HG02885 (cell line): ENCODE results near the gene NOB1.
"Not testable (repeated sequence)": the region's sequence is repeated elsewhere in the genome, so short reads cannot be mapped to it uniquely, and the experiment has no call there.

Experiments
- ATAC-seq: cut with Tn5 transposase; IDR thresholded peaks from one replicate; pipeline ENCODE4 v1.9.1; 2021; ENCODE audit warnings: mild to moderate bottlenecking; ENCODE audit not compliant: unreplicated experiment, poor library complexity

Gene NOB1

DNA sequence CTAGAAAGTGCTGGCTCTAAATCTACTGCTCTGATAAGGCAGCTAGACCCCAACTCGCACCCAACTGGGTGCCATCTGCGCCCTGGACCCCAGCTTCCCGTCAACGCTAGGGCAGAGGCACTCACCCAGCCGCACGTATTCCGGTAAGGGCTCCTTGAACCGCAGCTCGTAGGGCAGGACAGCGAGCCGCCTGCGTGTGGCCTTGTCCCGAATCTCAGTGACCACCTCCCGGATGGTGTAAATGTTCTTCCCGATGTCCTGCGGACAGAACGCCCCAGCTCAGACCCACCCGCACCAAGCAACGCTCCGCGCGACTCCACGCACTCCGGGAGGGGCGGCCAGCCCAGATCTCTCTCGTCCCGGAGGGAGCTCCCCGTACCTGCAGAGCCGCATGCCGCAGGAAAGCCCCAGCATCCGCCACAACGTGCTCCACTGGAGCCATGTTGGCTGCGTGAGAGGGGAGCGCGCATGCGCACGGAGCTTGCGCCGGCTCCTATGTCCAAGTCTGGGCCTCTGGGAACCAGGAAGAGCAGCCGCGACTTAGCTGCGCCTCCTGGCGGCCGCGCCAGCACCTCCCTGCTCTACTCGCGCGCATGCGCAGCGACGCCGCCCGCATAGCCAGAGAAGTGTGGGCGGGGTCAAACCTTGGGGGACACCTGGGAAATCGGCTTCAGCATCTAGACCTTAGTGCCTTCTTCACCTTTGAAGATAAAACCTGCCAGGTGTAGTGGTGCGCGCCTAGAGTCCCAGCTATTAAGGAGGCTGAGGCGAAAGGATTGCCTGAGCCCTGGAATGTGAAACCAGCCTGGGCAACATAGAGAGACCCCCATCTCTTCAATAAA, at the start of gene NOB1:
TSS of gene NOB1 (minus strand) at position 458 of the 842 bp plus-strand sequence. CDS start at position 442, 16 bp downstream.
- peak; percentile 98 for ATAC-seq

DNA sequence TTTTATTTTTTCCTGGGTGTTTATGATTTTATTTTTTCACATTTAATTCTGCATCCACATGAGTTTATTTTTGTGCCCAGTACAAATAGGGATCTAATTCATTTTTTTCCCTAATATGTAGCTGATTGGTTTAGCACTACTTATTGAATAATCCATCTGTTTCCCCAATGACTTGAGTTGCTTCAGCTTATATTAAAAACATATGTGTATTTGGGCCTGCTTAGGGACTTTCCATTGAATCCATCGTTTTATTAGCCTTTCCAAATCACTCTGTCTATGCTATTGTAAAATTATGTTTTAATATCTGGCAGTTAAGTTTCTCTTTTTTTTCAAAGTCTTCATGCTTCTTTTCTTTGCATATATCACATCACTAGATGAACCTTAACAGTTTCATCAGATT, 49.6 kb upstream of the NOB1 start:
- ATAC-seq: no peak

DNA sequence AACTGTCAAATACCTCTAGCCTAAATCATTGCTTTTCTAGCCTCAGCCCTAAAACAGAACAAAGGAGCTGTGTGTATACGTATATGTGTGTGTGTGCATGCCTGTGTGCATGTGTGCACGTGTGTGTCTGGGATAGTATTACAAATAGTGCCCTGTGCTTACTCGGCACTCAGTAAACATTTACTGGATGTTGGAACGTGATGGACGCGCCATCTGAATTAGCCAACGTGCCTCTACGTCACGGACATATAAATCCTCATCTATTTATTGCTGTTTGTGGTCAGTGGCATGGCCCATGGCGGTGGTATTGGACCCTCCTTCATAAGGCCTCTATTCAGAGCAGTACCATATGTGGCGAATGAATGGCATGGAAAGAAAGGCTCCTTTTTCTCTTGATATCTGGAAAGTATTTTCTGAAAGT, 44.9 kb upstream of the NOB1 start:
- ATAC-seq: no peak

DNA sequence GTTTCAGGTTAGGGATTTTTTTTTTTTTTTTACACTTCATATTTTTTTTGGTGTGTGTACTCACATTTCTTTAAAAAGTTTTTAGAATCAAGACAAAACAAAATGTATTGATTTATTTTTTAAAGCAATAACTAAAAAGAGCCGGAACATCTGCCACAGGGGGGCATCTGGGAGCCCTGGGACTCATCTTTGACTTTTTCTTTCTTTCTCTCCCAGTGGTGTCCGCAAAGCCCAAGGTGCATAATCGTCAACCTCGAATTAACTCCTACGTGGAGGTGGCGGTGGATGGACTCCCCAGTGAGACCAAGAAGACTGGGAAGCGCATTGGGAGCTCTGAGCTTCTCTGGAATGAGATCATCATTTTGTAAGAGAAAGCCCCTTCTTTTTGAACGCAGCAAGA, 43.7 kb upstream of the NOB1 start:
- ATAC-seq: no peak

DNA sequence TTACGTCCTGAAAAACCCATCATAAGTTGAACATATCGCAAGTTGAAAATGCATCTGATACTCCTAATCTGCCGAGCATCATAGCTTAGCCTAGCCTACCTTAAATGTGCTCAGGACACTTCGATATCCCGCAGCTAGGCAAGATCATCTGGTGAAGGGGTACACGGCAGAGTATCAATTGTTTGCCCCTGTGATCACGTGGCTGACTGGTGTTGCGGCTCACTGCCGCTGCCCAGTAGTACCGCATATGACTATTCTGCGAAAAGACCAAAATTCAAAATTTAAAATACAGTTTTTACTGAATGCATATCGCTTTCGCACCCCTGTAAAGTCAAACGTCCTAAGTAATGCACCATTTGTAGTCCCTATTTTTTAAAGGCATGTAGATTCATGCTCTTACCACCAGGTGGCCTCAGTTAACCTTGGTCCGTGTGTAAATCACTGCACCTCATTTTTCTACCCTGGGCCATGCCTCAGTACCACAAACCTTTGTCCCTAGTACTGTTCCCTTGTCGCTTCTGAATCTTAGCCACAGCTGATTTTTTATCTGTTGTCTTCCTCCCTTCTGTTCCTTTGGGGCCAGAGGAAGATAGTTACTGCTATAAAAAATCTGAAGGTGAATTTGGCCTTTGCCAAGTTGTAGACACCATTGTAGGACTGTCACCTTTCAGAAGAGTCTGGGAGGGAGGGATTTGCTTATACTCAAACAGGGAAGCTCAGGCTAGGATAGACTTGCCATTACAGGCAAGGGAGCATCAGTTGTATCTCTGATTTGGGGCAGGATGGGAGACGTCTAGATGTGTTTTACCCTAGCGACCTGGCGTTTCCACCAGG, 41.8 kb upstream of the NOB1 start:
- no peak for ATAC-seq

DNA sequence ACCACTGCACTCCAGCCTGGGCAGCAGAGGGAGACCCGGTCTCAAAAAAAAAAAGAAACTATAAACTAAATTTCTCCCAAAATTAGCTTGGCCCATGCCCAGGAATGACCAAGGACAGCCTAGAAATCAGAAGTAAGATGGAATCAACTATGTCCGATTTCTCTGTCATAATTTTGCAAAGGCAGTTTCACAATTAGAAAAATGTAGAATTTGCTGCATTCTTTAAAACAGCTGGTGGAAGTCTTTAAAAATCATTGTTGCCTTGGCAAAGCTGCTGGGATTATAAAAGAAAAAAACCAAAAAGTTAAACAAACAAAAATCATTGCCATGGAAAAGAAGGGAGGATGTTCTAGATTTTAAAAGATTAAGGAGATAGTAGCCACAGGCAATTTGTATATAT, 39.8 kb upstream of the NOB1 start:
- no peak for ATAC-seq

DNA sequence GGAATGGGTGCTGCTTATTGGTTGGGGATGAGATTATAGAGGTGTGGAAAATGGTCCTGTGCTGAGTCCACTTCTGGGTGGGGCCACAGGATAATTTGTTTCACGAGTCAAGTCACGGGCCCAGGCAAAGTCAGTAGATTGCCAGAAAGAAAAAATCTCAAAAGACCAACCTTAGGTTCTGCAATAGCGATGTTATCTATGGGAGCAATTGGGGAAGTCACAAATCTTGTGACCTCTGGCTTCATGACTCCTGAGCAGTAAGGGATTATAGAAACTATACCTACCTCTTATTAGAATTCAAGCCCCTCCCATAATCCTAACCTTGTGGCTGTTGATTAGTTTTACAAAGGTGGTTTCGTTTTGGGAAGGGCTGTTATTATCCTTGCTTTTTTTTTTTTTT, 38.8 kb upstream of the NOB1 start:
- no peak for ATAC-seq

DNA sequence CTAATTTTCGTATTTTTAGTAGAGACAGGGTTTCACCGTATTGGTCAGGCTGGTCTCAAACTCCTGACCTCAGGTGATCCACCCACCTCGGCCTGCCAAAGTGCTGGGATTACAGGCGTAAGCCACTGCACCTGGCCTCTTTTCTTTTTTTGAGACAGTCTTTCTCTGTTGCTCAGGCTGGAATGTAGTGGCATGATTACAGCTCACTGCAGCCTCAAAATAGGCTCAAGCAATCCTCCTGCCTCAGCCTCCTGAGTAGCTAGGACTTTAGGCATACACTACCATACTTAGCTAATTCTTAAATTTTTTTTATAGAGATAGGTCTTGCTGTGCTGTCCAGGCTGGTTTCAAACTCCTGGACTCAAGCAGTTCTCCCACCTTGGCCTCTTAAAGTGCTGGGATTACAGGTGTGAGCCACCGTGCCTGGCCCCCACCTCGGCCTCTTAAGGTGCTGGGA, 36.7 kb upstream of the NOB1 start:
- not testable (repeated sequence) for ATAC-seq

DNA sequence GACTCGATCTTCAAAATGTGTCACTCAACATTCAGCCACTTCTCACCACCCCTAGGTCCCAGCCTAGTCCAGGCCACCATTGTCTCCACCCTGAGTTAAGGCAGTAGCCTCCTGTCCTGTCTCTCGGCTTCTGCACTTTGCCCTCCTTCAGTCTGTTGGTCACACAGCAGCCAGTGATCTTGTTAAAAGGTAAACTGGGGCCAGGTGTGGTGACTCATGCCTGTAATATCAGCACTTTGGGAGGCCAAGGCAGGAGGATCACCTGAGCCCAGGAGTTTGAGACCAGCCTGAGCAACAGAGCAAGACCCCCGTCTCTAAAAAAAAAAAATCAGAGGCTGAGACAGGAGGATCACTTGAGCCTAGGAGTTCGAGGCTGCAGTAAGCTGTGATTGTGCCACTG, 33.2 kb upstream of the NOB1 start:
- ATAC-seq: no peak

DNA sequence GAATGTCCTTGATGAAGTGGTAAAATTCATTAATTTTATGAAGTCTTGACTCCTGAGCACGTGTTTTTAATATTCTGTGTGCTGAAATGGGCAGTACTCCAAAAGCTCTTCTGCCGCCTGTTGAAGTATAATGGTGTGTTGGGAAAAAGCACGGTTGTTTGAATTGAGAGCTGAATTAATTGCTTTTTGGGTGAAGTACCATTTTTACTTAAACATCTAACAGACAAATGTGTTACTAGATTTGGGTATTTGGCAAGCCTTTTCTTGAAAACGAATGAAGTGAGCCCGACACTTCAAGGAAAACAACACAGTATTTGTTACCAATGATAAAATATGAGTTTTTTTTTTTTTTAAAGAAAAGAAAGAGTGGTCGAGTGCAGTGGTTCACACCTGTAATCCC, 29.9 kb upstream of the NOB1 start:
- ATAC-seq: no peak

DNA sequence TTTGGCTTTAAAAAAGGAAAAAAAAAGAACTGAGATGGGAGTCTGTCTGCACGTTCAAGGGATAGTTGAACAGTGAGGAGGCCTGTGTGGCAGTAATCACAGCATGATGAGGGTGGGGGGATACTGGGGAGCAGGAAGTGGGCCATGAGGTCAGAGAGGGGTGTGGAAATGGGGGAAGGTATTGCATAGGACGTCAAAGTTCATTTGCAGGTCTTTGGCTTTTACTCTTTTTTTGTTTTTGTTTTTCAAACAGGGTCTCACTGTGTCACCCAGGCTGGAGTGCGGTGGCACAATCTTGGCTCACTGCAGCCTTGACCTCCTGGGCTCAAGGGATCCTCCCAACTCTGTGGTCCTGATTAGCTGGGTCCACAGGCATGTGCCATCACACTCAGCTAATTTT, 26.4 kb upstream of the NOB1 start:
- no peak for ATAC-seq

DNA sequence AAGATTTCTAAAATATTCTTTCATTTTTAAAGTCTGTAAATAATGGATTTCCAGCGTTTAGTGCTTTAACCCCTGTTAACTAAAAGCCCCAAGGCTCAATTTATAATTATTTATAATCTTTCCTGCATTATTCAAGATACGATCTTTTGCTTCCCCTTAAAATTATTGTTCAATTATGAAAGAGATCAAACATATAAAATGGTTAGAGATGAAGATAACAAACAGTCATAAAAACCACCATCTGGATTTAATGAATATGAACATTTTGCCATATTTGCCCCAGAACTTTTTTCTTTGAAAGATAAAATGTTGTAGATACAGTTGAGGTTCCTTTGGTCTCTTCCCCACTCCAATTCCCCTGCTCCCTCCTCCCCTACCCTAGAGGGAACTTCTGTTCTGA, 25.0 kb upstream of the NOB1 start:
- no peak for ATAC-seq

DNA sequence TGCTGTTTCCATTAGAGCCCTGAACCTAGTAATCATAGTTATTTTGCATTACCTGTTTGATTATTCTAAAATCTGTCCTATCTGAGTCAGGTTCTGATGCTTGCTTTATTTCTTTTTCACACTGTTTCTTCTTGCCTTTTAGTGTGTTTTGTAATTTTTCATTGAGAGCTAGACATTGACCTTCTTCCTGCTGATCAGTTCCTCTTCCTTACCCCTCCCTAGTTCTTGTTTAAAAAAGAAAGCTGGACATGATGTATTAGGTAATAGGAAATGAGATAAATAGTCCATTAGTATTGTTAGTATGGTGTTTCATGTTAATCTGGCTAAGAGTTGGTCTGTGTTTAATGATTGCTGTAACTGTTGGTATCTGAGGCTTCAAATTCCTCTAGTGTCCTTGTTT, 20.8 kb upstream of the NOB1 start:
- ATAC-seq: no peak

DNA sequence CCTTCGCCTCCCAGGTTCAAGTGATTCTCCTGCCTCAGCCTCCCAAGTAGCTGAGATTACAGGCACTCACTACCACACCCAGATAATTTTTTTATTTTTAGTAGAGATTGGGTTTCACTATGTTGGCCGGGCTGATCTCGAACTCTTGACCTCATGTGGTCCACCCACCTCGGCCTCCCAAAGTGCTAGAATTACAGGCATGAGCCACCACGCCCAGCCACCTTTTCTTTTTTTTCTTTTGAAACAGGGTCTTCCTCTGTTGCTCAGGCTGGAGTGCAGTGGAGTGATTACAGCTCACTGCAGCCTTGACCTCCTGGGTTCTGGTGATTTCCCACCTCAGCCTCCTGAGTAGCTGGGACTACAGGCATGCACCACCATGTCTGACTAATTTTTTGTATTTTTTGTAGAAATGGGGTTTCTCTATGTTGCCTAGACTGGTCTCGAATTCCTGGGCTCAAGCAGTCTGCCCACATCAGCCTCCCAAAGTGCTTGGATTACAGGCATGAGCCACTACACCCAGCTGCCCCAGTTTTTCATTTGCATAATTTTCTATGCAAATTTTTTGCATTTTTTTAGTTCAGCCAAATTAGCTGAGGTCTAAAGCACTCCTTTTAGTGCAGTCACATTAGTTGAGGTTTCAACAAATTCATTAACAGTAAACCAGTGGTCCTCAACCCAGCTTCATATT, 18.7 kb upstream of the NOB1 start:
- no peak for ATAC-seq

DNA sequence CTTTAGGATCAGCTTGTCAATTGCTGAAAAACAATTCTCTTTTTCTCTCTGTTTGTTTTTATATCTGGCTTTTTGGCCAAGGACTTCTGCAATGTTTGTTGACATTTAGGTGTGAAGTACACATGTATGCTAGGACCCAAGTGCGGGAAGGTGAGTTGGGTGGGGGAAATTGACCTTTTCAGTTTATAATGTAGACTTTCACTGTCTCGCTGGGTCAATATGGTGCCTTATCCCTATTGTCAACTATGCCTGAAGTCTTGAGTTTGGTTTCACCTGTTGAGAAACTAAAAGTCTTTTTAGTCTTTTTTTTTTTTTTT, 16.9 kb upstream of the NOB1 start:
- no peak for ATAC-seq

DNA sequence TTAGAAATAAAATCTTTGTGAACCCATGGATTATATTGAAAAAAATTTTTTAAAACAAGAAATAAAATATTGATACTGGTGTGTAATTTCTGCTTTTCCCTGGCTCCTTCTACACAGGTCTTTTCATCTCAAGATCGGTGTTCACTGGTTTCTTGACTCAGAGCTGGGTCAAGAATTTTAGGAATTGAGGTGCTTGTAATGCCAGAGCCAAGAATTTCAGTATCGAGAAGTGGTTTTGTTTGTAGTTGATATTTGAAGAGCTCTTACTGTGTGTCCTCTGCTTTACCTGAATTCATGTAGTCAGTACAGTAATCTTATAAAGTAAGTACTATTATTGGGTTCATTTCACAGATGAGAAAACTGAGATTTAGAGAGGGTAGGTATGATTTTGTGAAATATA, 14.7 kb upstream of the NOB1 start:
- no peak for ATAC-seq

DNA sequence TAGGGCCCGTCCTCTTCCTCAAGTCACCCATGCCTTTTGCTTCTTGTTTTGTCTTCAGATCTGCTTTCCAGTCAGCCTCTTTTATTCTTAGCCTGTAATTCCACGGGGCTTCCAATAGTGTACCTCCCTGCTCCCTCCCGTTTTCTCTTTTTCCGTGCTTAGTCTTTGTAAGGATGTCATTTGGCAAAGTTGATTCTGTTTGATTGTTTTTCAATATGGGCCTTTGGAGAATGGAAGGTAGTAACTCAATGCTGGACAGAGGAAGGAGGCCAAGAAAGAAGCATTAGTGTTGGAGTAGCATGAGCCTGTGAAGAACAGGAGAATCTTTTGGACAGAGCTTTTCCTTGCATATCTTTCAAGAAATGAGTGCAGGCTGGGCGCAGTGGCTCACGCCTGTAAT, 13.9 kb upstream of the NOB1 start:
- no peak for ATAC-seq

DNA sequence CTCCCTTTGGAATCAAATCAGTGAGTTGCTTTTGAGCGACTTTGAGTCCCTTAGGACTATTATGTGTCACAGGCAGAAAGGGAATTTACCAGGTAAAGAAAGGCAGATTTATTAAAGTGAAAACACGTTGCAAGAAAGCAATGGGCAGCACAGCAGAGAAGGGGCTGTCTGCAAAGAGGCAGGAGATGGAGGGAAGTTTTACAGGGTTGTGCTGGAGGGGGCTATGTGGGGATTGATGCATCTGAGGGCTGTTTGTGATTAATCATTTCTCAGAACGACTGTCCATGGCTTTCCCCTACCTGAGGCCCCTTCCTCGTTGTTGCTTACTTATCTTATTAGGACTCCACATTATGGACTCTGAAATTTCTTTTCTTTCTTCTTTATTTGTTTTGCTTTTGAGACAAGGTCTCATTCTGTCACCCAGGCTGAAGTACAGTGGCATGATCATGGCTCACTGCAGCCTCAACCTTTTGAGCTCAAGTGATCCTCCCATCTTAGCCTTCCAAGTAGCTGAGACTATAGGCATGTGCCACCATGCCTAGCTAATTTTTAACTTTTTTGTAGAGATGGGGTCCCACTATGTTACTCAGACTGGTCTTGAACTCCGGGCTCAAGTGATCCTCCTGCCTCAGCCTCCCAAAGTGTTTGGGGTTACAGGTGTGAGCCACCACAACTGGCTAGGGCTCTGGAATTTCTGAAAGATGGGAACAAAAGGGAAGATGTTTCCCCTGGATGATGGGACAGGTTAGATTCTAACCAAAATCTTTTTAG, 12.9 kb upstream of the NOB1 start:
- ATAC-seq: no peak

DNA sequence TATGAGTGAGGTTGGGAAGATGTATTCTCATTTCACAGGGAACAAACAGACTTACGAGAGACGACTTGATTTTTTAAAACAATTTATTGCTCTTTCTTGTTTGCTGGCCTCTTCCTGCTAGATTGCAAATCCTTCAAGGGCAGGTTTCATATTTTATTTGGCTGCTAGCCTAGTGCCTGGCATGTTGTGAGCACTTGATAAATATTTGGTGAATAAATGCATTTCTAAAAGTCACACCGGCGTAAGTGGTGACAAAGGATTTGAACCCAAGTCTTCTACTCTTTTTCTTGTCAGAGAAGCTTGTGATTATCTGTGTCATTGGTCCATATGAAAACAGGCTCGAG, 8.8 kb upstream of the NOB1 start:
- ATAC-seq: no peak

DNA sequence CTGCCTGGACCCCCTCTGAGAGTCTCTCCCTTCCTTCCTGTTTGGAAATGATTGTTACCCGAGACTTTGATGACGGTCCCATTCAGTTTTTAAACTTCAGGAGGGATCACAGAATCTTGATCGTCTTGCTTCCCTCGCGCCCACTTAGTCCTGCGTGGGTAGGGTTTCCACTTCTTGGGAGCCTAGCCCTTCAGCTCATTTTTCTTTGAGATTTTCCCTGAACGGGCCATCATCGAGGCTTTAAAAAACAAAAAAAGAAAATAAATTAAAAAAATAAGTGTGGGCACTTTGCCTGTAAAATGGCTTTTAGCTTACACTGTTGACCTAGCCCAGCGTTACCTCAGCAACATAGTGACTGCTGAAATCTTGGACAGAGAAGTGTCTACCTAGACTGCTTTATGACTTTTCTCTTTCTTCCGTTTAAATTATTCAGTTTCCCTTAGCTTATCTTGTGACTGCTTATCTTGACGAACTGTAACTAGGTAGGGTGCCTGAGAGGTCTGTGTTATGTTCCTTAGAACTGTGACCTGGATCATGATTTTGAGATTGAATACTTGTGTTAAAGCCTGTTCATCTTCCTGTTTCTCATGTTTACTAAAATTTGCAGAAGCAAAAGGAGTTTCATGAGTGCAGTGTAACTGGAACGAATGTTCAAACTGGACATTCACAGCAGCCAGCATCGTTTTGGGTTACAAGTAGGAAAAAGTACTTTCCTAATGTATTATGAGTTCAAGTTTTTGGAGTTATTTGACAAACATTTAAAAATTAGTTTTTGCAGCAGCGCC, 8.3 kb upstream of the NOB1 start:
- peak; percentile 20 for ATAC-seq
